ENCODE data around the gene GOLGA6L10.
"Not testable (repeated sequence)": the region's sequence is repeated elsewhere in the genome, so short reads cannot be mapped to it uniquely, and the experiment has no call there.

The GOLGA6L10 gene

GRCh38 chr15:82317091-82317489 is 32.2 kb downstream of the GOLGA6L10 start:
- H3K4me3 ChIP-seq (ENCODE audit: low read length): no peak overlapping the region
- no peak for DNase-seq (ENCODE audit: low read depth)
- no peak for TF ChIP-seq CTCF (conservative IDR thresholded peaks at IDR 0.05; ENCODE audit: low read depth, low read length)

DNA sequence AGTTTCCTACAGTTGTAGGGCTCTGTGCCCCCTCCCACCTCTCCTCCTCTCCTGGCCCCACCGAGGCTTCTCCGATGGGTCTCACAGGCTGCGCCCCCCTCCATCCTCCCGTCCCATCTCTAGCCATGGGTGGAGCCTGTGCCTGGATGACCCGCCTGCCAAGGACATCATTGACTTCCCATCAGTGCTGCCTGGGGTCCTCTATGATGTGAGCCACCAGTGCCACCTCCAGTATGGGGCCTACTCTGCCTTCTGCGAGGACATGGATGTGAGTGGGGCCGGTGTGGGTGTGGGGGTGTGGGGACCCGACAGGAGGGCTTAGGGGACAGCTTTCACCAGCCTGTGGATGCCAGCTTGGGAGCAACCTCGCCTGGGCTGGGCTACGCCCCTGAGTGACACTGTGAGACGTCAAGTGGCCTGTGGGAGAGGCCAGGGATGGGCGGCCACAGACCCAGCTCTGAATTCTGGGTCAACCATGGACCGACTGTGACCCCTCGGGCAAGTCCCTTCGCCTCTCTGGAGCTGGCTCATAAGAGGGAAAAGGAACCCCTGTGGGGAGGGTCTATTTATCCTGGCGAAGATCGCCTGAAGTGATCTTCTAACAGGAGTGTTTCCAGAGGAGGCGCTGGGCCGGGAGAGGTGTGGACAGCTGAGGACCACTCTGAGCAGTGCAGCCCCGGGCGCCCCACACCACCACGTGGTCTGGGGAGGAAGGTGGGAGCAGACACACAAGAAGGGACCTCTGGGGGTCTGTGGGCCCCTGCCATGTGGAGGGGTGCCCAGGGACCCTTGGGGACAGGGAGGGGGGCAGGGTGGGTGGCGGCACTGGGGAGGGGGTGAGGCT is 32.8 kb downstream of the GOLGA6L10 start:
- not testable (repeated sequence) for H3K4me3 ChIP-seq (ENCODE audit: low read length); DNase-seq (ENCODE audit: low read depth)

DNA sequence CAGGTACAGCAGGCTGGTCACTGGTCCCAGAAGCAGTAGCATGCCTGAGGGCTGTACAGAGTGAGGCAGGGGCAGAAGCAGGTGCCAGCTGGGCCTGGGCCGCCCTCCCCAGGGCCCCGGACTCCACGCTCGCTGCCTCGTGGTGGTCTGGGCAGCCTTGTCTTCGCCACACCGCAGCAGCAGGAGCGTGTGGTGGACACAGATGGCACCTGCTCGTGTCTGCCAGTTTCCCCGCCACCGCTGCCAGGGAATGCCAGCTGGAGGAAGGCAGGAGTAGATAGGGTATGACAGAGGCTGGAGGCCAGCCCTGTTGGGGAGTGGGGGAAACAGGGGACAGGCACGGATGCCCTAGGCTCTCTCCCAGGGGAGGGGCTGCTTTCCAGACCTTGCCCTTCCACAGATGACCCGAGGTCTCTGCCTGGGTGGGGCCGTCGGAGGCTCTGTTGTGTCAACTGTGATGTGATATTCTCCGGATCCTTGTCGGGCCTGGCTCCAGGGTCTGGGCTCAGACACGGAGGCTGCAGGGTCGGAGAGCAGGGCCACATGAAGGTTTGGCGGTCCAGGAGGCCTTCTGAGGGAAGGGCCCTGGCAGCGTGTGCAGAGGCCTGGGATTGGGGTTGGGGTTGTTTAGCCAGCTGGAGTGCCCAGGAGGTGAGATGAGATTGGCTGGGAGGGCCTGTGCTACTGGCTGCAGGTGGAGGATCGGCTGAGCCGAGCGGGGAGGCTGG is 33.6 kb downstream of the GOLGA6L10 start:
- H3K4me3 ChIP-seq (ENCODE audit: low read length): no peak overlapping the region
- no peak for TF ChIP-seq CTCF (conservative IDR thresholded peaks at IDR 0.05; ENCODE audit: low read depth, low read length)
- DNase-seq (ENCODE audit: low read depth): no peak

GRCh38 chr15:82314769-82315518 is 34.3 kb downstream of the GOLGA6L10 start:
- no peak for TF ChIP-seq CTCF (conservative IDR thresholded peaks at IDR 0.05; ENCODE audit: low read depth, low read length)
- no peak overlapping the region for H3K4me3 ChIP-seq (ENCODE audit: low read length)
- DNase-seq (ENCODE audit: low read depth): no peak

DNA sequence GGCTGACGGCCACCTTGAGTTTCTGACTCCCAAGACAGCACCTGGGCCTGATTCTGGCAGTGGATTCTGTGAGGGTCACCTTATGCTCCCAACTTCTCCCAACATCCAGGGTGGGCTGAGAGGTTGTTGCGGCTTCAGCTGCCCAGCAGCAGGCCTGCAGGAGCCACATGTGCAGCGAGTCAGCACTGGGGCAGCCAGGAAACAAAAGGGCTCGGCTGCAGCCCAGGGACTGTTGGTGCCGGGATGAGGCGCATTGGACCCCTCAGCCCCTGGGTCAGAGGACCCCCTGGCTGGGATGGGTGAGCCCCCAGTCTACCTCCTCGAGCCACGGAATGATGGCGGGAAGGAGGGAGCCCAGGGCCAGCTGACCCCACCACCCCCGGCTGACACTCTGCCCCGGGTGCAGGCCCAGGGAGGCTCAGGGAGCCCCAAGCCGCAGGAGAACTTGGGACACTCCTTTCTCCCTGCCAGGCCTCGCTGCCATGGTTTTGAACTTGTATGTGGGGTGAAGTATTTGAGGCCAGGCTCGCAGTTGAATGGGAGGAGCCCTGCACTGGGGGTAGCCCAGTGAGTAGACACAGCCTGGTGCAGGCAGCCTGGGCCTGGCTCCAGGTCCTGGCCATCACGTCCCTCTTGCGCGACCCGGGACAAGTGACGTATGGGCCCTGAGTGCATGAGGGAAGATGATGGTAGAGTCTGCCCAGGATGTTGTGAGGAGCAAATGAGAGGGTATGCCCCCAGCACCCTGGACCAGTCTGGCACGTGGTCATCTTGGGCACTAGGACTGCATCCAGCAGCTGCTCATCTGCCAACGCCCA is 35.1 kb downstream of the GOLGA6L10 start:
- not testable (repeated sequence) for H3K4me3 ChIP-seq (ENCODE audit: low read length); DNase-seq (ENCODE audit: low read depth)

DNA sequence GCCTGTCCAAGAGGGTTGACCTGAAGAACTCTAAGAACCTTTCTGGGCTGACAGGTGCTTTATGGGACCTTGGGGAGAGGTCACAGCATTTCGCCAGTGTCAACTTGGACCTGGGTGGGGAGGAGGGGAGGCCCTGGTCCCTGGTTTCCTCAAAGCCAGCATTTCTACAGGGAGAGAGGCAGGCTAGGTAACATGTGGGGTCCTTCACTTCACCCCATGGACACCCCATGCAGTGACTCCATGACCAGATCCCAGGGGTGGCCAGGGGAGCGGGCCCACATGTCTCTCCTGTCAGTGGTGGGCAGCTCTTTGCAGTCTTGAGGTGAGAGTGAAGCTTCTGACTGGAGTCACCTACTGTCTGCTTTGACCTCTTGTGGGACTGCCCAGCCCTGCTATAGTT is 35.8 kb downstream of the GOLGA6L10 start:
- DNase-seq (ENCODE audit: low read depth): no peak
- no peak overlapping the region for H3K4me3 ChIP-seq (ENCODE audit: low read length)
- TF ChIP-seq CTCF (conservative IDR thresholded peaks at IDR 0.05; ENCODE audit: low read depth, low read length): no peak

GRCh38 chr15:82312586-82313349 is 36.5 kb downstream of the GOLGA6L10 start:
- DNase-seq (ENCODE audit: low read depth): no peak
- no peak for TF ChIP-seq CTCF (conservative IDR thresholded peaks at IDR 0.05; ENCODE audit: low read depth, low read length)
- no peak overlapping the region for H3K4me3 ChIP-seq (ENCODE audit: low read length)

DNA sequence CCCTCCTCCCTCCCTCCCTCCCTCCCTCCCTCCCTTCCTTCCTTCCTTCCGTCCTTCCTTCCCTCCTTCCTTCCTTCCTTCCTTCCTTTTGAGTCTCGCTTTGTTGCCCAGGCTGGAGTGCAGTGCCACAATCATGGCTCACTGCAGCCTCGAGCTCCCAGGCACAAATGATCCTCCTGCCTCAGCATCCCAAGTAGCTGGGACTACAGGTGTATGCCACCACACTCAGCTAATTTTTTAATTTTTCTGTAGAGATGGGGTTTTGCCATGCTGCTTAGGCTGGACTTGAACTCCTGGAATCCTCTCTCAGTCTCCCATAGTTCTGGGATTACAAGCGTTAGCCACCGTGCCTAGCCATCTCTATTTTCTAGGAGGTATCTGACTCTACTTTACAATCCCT is 38.0 kb downstream of the GOLGA6L10 start:
- not testable (repeated sequence) for DNase-seq (ENCODE audit: low read depth); H3K4me3 ChIP-seq (ENCODE audit: low read length)
